ENCODE data around the gene SLCO4A1. TPM values are rescaled to one million over a fixed set of nuclear protein-coding genes. Genes with fewer than 3 reads are reported as not detected.

SLCO4A1 gene, protein sequence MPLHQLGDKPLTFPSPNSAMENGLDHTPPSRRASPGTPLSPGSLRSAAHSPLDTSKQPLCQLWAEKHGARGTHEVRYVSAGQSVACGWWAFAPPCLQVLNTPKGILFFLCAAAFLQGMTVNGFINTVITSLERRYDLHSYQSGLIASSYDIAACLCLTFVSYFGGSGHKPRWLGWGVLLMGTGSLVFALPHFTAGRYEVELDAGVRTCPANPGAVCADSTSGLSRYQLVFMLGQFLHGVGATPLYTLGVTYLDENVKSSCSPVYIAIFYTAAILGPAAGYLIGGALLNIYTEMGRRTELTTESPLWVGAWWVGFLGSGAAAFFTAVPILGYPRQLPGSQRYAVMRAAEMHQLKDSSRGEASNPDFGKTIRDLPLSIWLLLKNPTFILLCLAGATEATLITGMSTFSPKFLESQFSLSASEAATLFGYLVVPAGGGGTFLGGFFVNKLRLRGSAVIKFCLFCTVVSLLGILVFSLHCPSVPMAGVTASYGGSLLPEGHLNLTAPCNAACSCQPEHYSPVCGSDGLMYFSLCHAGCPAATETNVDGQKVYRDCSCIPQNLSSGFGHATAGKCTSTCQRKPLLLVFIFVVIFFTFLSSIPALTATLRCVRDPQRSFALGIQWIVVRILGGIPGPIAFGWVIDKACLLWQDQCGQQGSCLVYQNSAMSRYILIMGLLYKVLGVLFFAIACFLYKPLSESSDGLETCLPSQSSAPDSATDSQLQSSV
- polyA plus RNA-seq (2012; ENCODE audit: insufficient read depth, insufficient read length), result 30.1 TPM

DNA sequence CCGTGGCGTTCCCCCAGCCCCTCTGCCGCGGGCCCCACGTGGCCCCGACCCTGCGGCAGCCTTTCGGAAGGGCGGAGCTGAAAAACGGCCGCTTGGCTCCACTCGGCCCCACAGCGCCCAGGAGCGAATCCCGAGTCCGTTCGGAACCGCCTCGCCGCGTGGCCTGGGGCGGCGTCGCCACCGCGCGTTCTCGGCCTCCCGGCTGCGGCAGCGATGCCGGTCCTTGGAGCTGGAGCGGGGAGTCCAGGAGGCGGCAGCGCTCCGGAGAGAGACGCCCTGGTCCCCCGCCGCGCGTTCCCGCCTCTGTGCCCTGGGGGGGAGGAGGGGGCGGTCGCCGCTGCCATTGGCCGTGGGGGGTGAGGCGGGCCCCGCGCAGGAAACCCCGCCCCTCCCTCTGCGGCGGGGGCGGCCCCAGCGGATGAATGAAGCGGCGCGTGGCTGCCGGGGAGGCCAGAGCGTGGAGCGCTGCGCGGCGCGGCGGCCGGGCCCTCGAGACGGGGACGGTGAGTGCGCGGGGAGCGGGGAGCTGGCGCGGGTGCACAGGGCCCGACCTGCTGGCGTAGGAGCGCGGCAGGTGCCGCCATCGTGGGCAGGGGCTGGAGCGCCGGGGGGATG, at the start of gene SLCO4A1:
TSS of gene SLCO4A1 (plus strand) at position 453 of the 615 bp plus-strand sequence. CDS start 13,952 bp downstream, outside the sequence.
- DNase-seq (ENCODE audit: low read depth, low spot score), result peak; percentile 63
- H3K4me3 ChIP-seq (ENCODE audit: low read length), result peak within 1 kb of the TSS; percentile 67

DNA sequence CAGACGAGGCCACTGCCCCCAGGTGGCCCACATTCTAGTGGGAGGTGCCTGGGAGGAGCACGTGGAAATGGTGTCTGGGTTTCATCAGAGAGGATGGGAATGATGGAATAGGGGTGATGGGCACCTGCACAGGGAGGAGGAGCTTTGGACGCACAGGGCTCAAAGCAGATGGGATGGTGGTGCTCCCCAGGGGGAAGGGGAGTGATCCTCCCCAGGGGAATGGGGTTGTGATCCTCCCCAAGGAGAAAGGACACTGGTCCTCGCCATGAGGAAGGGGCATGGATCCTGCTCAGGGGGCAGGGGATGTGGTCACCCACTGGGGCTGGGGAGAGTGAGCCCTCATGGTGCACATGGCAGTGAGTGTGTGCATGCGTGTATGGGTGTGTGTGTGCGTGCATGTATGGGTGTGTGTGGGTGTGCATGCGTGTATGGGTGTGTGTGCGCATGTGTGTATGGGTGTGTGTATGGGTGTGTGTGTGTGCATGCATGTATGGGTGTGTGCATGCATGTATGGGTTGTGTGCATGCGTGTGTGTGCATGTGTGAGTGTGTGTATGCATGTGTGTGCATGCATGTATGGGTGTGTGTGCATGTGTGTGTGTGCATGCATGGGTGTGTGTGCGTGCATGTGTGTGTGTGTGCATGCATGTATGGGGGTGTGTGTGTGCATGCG, 49.7 kb upstream of the SLCO4A1 start:
- no peak for DNase-seq (ENCODE audit: low read depth, low spot score)
- no peak overlapping the region for H3K4me3 ChIP-seq (ENCODE audit: low read length)

DNA sequence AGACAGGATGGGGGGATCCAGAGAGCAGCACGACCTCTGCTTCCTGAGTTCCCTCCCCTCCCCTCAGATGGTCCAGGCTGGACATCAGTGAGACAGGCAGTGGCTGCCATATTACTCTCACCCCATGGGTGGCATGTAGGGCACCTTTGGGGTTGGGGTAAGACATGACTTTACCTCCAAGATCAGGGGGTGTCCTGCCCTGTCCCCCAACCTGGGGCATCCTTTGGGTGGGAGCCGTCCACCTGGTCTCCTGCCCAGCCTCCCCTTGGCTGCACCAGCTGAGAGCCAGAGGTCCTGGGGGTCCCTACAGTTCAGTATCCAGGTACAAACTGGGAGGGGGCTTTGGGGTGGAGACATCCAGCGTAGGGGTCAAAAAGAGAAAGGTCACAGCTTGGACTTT, 48.7 kb upstream of the SLCO4A1 start:
- H3K4me3 ChIP-seq (ENCODE audit: low read length), result no peak overlapping the region
- DNase-seq (ENCODE audit: low read depth, low spot score), result no peak

DNA sequence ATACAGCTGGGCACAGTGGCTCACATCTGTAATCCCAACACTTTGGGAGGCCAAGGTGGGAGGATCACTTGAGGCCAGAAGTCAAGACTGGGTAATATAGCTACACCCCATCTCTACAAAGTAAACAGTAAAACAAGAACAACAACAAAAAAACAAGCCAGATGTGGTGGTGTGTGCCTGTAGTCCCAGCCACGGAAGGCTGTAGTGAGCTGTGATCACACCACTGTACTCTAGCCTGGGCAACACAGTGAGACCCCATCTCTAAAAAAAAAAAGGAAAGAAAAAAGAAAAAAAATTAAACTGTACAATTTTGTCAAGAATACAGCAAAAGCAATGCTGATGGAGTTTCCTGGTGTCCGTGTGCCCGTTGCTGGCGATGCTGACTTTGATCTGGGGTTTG, 47.2 kb upstream of the SLCO4A1 start:
- H3K4me3 ChIP-seq (ENCODE audit: low read length), result no peak overlapping the region
- DNase-seq (ENCODE audit: low read depth, low spot score), result no peak

- H3K4me3 ChIP-seq (ENCODE audit: low read length), result no peak overlapping the region
- DNase-seq (ENCODE audit: low read depth, low spot score), result no peak
Observed at GRCh38 chr20:62595491-62595890, 46.8 kb upstream of the SLCO4A1 start.

GRCh38 chr20:62596486-62596885, 45.8 kb upstream of the SLCO4A1 start:
- H3K4me3 ChIP-seq (ENCODE audit: low read length), result no peak overlapping the region
- DNase-seq (ENCODE audit: low read depth, low spot score), result no peak

DNA sequence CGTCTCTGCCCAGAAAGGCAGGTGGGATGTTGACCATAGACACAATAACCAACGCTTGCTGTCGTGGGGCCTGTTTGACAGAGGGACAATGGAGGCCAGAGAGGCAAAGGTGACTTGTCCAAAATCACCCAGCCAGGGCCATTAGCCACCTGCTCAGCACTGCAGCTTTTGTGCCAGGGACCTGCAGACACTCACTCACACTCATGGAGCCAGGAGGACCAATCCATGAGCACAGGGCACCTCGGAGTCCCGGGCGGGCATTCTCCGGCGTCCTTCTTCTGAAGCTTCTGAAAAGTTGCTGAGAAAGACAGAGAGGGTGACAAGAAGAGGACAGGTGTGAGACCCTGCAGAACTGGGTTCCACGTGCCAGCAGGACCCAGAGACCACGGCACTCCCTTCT, 45.4 kb upstream of the SLCO4A1 start:
- H3K4me3 ChIP-seq (ENCODE audit: low read length), result no peak overlapping the region

GRCh38 chr20:62597416-62598115, 44.7 kb upstream of the SLCO4A1 start:
- H3K4me3 ChIP-seq (ENCODE audit: low read length), result no peak overlapping the region

More for the DNA sequence above, 45.4 kb upstream of the SLCO4A1 start:
- DNase-seq (ENCODE audit: low read depth, low spot score), result no peak

DNA sequence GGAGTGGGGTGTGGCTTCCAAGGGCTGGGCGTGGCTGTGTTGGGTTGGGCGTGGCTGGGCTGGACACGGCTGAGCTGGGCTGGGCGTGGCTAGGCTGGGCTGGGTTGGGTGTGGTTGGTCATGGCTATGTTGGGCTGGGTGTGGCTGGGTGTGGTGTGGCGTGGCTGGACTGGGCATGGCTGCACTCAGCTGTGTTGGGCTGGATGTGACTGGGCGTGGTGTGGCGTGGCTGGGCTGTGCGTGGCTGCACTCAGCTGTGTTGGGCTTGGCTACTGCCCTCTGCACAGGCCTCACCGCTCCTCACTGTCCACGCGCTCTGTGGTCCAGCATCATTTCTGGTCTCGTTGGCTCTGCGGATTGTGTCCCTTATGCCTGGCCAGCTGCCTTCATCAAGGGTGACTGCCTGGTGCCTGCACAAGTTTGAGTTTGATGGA, 43.5 kb upstream of the SLCO4A1 start:
- H3K4me3 ChIP-seq (ENCODE audit: low read length), result no peak overlapping the region
- DNase-seq (ENCODE audit: low read depth, low spot score), result no peak

More at GRCh38 chr20:62597416-62598115, 44.7 kb upstream of the SLCO4A1 start:
- no peak for DNase-seq (ENCODE audit: low read depth, low spot score)

GRCh38 chr20:62599216-62600110, 42.8 kb upstream of the SLCO4A1 start:
- H3K4me3 ChIP-seq (ENCODE audit: low read length), result no peak overlapping the region
- DNase-seq (ENCODE audit: low read depth, low spot score), result no peak

DNA sequence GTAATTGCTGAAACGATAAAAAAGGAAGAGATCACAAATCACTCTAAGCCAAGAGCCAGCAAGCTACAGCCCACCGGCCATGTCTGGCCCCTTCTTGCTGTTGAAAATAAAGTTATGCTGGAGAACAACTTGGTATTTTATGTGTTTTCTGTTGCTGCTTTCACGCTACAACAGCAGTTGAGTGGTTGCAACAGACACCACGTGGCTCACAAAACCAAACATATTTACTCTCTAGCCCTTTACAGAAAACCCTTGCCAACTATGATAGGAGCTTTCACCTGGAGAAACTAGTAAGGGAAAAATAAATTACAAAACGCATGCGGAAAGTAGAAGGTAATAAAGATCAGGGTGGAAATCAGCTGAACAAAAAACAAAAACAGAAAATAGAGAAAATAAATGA, 41.1 kb upstream of the SLCO4A1 start:
- DNase-seq (ENCODE audit: low read depth, low spot score), result no peak
- no peak overlapping the region for H3K4me3 ChIP-seq (ENCODE audit: low read length)

DNA sequence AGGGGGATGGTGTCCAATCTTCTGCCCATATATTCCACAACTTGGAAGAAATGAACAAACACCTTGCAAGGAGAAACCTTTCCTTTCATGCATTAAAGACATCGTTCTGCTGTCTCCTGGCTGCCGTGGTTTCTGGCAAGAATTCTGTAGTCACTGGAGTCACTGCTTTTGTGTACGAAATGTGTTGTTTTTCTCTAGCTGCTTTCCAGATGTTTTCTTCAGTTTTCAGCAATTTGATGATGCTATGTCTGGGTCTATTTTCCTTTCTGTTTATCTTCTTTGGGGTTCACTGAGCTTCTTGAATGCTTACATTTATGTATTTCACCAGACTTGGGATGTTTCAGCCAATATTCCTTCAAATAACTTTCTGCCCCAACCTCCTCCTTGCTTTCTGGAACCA, 40.6 kb upstream of the SLCO4A1 start:
- no peak overlapping the region for H3K4me3 ChIP-seq (ENCODE audit: low read length)
- no peak for DNase-seq (ENCODE audit: low read depth, low spot score)

- no peak for DNase-seq (ENCODE audit: low read depth, low spot score)
- H3K4me3 ChIP-seq (ENCODE audit: low read length), result no peak overlapping the region
Observed at GRCh38 chr20:62602550-62602949, 39.8 kb upstream of the SLCO4A1 start.

- no peak for DNase-seq (ENCODE audit: low read depth, low spot score)
- no peak overlapping the region for H3K4me3 ChIP-seq (ENCODE audit: low read length)
Observed at GRCh38 chr20:62603021-62603906, 39.0 kb upstream of the SLCO4A1 start.

GRCh38 chr20:62603907-62604785, 38.2 kb upstream of the SLCO4A1 start:
- no peak overlapping the region for H3K4me3 ChIP-seq (ENCODE audit: low read length)

DNA sequence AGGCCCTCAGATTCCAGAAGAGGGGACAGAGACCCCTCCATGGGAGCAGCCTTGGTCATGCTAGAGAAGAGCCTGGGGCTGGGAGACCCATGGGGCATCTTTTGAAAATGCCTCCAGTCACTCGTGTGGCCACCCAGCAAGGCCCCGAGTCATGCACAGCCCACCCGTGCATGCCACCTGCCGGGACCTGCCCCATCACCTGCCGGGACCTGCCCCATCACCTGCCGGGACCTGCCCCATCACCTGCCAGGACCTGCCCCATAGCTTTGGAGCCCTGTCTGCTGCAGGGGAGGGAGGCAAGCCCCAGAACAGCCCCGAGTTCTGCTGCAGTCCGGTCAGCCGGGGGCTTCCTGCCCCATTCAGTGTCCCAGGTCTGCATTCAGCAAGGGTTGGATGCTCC, 37.5 kb upstream of the SLCO4A1 start:
- H3K4me3 ChIP-seq (ENCODE audit: low read length), result no peak overlapping the region
- DNase-seq (ENCODE audit: low read depth, low spot score), result no peak

More at GRCh38 chr20:62603907-62604785, 38.2 kb upstream of the SLCO4A1 start:
- no peak for DNase-seq (ENCODE audit: low read depth, low spot score)
